CD8-positive, alpha-beta memory T cell (primary cell): Measurements from ENCODE around the gene LYRM7. TPM values are rescaled to one million over a fixed set of nuclear protein-coding genes. Genes with fewer than 3 reads are reported as not detected.
A peak's percentile ranks its signal among the peaks of the same experiment; 100 is the strongest.
"Not testable (repeated sequence)": the region's sequence is repeated elsewhere in the genome, so short reads cannot be mapped to it uniquely, and the experiment has no call there.

Experiments
- CTCF ChIA-PET: fragments of 350-600 bp; sonication (Branson Sonifier 250); formaldehyde crosslinking; loops from one replicate; lab custom pipeline; 2021; ENCODE audit warnings: antibody characterized with exemption; lab: Charles Lee
- POLR2A ChIA-PET: fragments of 350-600 bp; sonication (Branson Sonifier 250); formaldehyde crosslinking; loops from one replicate; lab custom pipeline; 2021; ENCODE audit warnings: antibody characterized with exemption; lab: Charles Lee
- DNase-seq, 5 donors: peaks; one replicate each; pipeline versions ENCODE4 v3.0.0 to v3.0.0-alpha.2; 2020 to 2022; ENCODE audit warnings: mixed read lengths in 1 of 5
- H3K27ac ChIP-seq: one replicate; pipeline ENCODE4 v1.7.0; 2013; ENCODE audit warnings: low read depth, mild to moderate bottlenecking, low read length, moderate library complexity
- H3K27me3 ChIP-seq: 2 replicates; pipeline ENCODE4 v1.7.0; 2013; ENCODE audit warnings: low read length, mild to moderate bottlenecking; ENCODE audit not compliant: insufficient read depth, poor library complexity, severe bottlenecking
- H3K36me3 ChIP-seq: 2 replicates; pipeline ENCODE4 v1.7.0; 2013; ENCODE audit warnings: mild to moderate bottlenecking, low read length, moderate library complexity; ENCODE audit not compliant: insufficient read depth
- H3K4me1 ChIP-seq: 2 replicates; pipeline ENCODE4 v1.7.0; 2013; ENCODE audit warnings: mild to moderate bottlenecking, low read length, moderate library complexity; ENCODE audit not compliant: insufficient read depth
- H3K4me3 ChIP-seq: 2 replicates; pipeline ENCODE4 v1.7.0; 2013; ENCODE audit warnings: mild to moderate bottlenecking, low read length
- H3K9me3 ChIP-seq: 2 replicates; pipeline ENCODE4 v1.7.0; 2013; ENCODE audit warnings: mild to moderate bottlenecking, low read length
- H3K27ac Mint-ChIP-seq, 8 donors: one replicate each; pipeline ENCODE4 v1.8.0; 2020 to 2021; ENCODE audit warnings: mixed read lengths in 8 of 8, mild to moderate bottlenecking in 6 of 8, inconsistent platforms in 3 of 8, moderate library complexity in 3 of 8
- H3K27me3 Mint-ChIP-seq, 2 donors: one replicate each; pipeline ENCODE4 v1.8.0; 2020 to 2021; ENCODE audit warnings: mixed read lengths in 2 of 2, mild to moderate bottlenecking in 1 of 2, moderate library complexity in 1 of 2
- H3K36me3 Mint-ChIP-seq, 3 donors: one replicate each; pipeline ENCODE4 v1.8.0; 2020 to 2021; ENCODE audit warnings: mixed read lengths in 3 of 3, inconsistent platforms in 1 of 3, mild to moderate bottlenecking in 1 of 3
- H3K4me1 Mint-ChIP-seq, 3 donors: one replicate each; pipeline ENCODE4 v1.8.0; 2020 to 2021; ENCODE audit warnings: mixed read lengths in 3 of 3, inconsistent platforms in 1 of 3, mild to moderate bottlenecking in 1 of 3
- H3K4me3 Mint-ChIP-seq, 7 donors: one replicate each; pipeline ENCODE4 v1.8.0; 2020 to 2021; ENCODE audit warnings: mixed read lengths in 7 of 7, mild to moderate bottlenecking in 6 of 7, moderate library complexity in 4 of 7, inconsistent platforms in 2 of 7
- H3K9me3 Mint-ChIP-seq, 5 donors: one replicate each; pipeline ENCODE4 v1.8.0; 2020 to 2022; ENCODE audit warnings: mixed read lengths in 5 of 5, mild to moderate bottlenecking in 3 of 5, moderate library complexity in 2 of 5, inconsistent platforms in 1 of 5
- polyA plus RNA-seq: library from polyadenylated mRNA; unstranded; fragments of 300-500 nt; fragmentation: Illumina TruSeq; gene quantifications from one replicate; pipeline ENCODE4 v1.2.3, GENCODE V29; 2021
- total RNA-seq, 2 experiments: library from RNA; stranded (reverse); gene quantifications; one replicate each; pipeline ENCODE4 v1.2.3, GENCODE V29; 2021

The LYRM7 gene
- total and polyA plus RNA-seq, 3 experiments from 2014 or later = 9.0 to 24.1 (median 22.7) TPM

- CTCF ChIA-PET = no interaction called here
- Mint-ChIP-seq H3K9me3 (no peaks in the 10 kb centered on the region), H3K36me3 (peaks cover 8 to 31% (median 19%) of the 10 kb centered on the region in 3 donors)
These were observed 12.1 kb downstream of the LYRM7 start for GRCh38 chr5:131182839-131183238.

GRCh38 chr5:131185523-131186104 lies 14.9 kb downstream of the LYRM7 start:
- no peaks in the 10 kb centered on the region for H3K27me3 Mint-ChIP-seq
- Histone ChIP-seq H3K36me3 (peaks cover 4% of the 10 kb centered on the region), H3K27me3 (no peaks in the 10 kb centered on the region), H3K9me3 (no peaks in the 10 kb centered on the region), H3K27ac (no peak overlapping the region), H3K4me1 (no peaks in the 10 kb centered on the region), H3K4me3 (no peak overlapping the region)
- no peak overlapping the region for H3K4me3 Mint-ChIP-seq
- H3K36me3 Mint-ChIP-seq = peaks cover 12 to 39% (median 17%) of the 10 kb centered on the region in 3 donors
- H3K27ac Mint-ChIP-seq = no peak overlapping the region
- H3K9me3 Mint-ChIP-seq = no peaks in the 10 kb centered on the region
- no peak for DNase-seq
- ChIA-PET POLR2A (no interaction called here), CTCF (no interaction called here)
- H3K4me1 Mint-ChIP-seq = peaks cover 0 to 7% (median 3%) of the 10 kb centered on the region in 3 donors

More at GRCh38 chr5:131182839-131183238, 12.1 kb downstream of the LYRM7 start:
- Mint-ChIP-seq H3K4me1 (peaks cover 5 to 15% (median 10%) of the 10 kb centered on the region in 3 donors), H3K27ac (no peak overlapping the region), H3K27me3 (no peaks in the 10 kb centered on the region), H3K4me3 (no peak overlapping the region)
- Histone ChIP-seq H3K27me3 (no peaks in the 10 kb centered on the region), H3K9me3 (no peaks in the 10 kb centered on the region), H3K36me3 (peaks cover 4% of the 10 kb centered on the region), H3K4me1 (no peaks in the 10 kb centered on the region), H3K27ac (no peak overlapping the region), H3K4me3 (no peak overlapping the region)
- POLR2A ChIA-PET = no interaction called here
- DNase-seq = no peak

GRCh38 chr5:131186561-131187256 lies 16.0 kb downstream of the LYRM7 start:
- Mint-ChIP-seq H3K27ac (no peak overlapping the region), H3K4me1 (peaks cover 0 to 7% (median 5%) of the 10 kb centered on the region in 3 donors), H3K27me3 (no peaks in the 10 kb centered on the region), H3K4me3 (no peak overlapping the region), H3K9me3 (no peaks in the 10 kb centered on the region), H3K36me3 (peaks cover 12 to 41% (median 19%) of the 10 kb centered on the region in 3 donors)
- POLR2A ChIA-PET = no interaction called here
- peaks cover 4% of the 10 kb centered on the region for H3K36me3 ChIP-seq
- CTCF ChIA-PET = no interaction called here
- no peak for DNase-seq
- no peaks in the 10 kb centered on the region for H3K4me1 ChIP-seq
- no peak overlapping the region for H3K4me3 ChIP-seq
- no peaks in the 10 kb centered on the region for H3K27me3 ChIP-seq
- no peaks in the 10 kb centered on the region for H3K9me3 ChIP-seq
- H3K27ac ChIP-seq = no peak overlapping the region

- POLR2A ChIA-PET = no interaction called here
- H3K9me3 Mint-ChIP-seq = no peaks in the 10 kb centered on the region
- no peaks in the 10 kb centered on the region for H3K4me1 ChIP-seq
- no peak overlapping the region for H3K4me3 Mint-ChIP-seq
- H3K4me3 ChIP-seq = no peak overlapping the region
- no peak overlapping the region for H3K27ac ChIP-seq
- H3K27ac Mint-ChIP-seq = peak overlapping the region in 3 of 8 donors; percentile 22 to 36 (median 26)
- H3K27me3 ChIP-seq = no peaks in the 10 kb centered on the region
- CTCF ChIA-PET = no interaction called here
- no peaks in the 10 kb centered on the region for H3K27me3 Mint-ChIP-seq
- H3K36me3 ChIP-seq = no peaks in the 10 kb centered on the region
- no peak for DNase-seq
- peaks cover 4 to 18% (median 9%) of the 10 kb centered on the region in 3 donors for H3K4me1 Mint-ChIP-seq
- H3K9me3 ChIP-seq = no peaks in the 10 kb centered on the region
- H3K36me3 Mint-ChIP-seq = peaks cover 4 to 25% (median 11%) of the 10 kb centered on the region in 3 donors
These were observed 22.4 kb downstream of the LYRM7 start for GRCh38 chr5:131193106-131193505.

GRCh38 chr5:131193897-131194296 lies 23.2 kb downstream of the LYRM7 start:
- H3K4me1 ChIP-seq, CTCF ChIA-PET, H3K27me3 Mint-ChIP-seq, H3K9me3 Mint-ChIP-seq, H3K4me3 Mint-ChIP-seq, H3K27me3 ChIP-seq, H3K27ac ChIP-seq, DNase-seq, POLR2A ChIA-PET, H3K4me3 ChIP-seq, H3K9me3 ChIP-seq, H3K36me3 ChIP-seq, H3K27ac Mint-ChIP-seq: not testable (repeated sequence)
- H3K4me1 Mint-ChIP-seq = peaks cover 4 to 18% (median 10%) of the 10 kb centered on the region in 3 donors
- H3K36me3 Mint-ChIP-seq = peaks cover 4 to 20% (median 9%) of the 10 kb centered on the region in 3 donors

GRCh38 chr5:131194725-131195124 lies 24.0 kb downstream of the LYRM7 start:
- no peaks in the 10 kb centered on the region for H3K4me1 ChIP-seq
- no peak overlapping the region for H3K4me3 Mint-ChIP-seq
- no peak overlapping the region for H3K27ac ChIP-seq
- no peak overlapping the region for H3K4me3 ChIP-seq
- H3K36me3 Mint-ChIP-seq = peaks cover 0 to 15% (median 7%) of the 10 kb centered on the region in 3 donors
- peaks cover 4 to 18% (median 10%) of the 10 kb centered on the region in 3 donors for H3K4me1 Mint-ChIP-seq
- CTCF ChIA-PET = no interaction called here
- no peaks in the 10 kb centered on the region for H3K9me3 ChIP-seq
- no peaks in the 10 kb centered on the region for H3K27me3 ChIP-seq
- H3K9me3 Mint-ChIP-seq = no peaks in the 10 kb centered on the region
- H3K27me3 Mint-ChIP-seq = no peaks in the 10 kb centered on the region
- no peaks in the 10 kb centered on the region for H3K36me3 ChIP-seq
- H3K27ac Mint-ChIP-seq = peak overlapping the region in 2 of 8 donors; percentile 37 to 68
- DNase-seq = no peak
- POLR2A ChIA-PET = no interaction called here

GRCh38 chr5:131195696-131196095 lies 25.0 kb downstream of the LYRM7 start:
- POLR2A ChIA-PET = no interaction called here

GRCh38 chr5:131196331-131196730 lies 25.6 kb downstream of the LYRM7 start:
- CTCF ChIA-PET = interaction anchor here (1.9 kb wide), 1 partner anchor 185 kb away, joined by 4 read pairs; no protein-coding TSS in a partner anchor
- H3K36me3 Mint-ChIP-seq = peaks cover 0 to 19% (median 7%) of the 10 kb centered on the region in 3 donors
- no peaks in the 10 kb centered on the region for H3K36me3 ChIP-seq
- H3K4me3 ChIP-seq = no peak overlapping the region
- no peak for DNase-seq
- POLR2A ChIA-PET = no interaction called here
- no peaks in the 10 kb centered on the region for H3K27me3 Mint-ChIP-seq
- H3K4me1 ChIP-seq = no peaks in the 10 kb centered on the region
- H3K27ac Mint-ChIP-seq = peak overlapping the region in 2 of 8 donors; percentile 50
- H3K27me3 ChIP-seq = no peaks in the 10 kb centered on the region
- no peak overlapping the region for H3K4me3 Mint-ChIP-seq
- H3K9me3 ChIP-seq = no peaks in the 10 kb centered on the region
- peaks cover 4 to 18% (median 10%) of the 10 kb centered on the region in 3 donors for H3K4me1 Mint-ChIP-seq
- H3K27ac ChIP-seq = no peak overlapping the region
- H3K9me3 Mint-ChIP-seq = no peaks in the 10 kb centered on the region

More at GRCh38 chr5:131195696-131196095, 25.0 kb downstream of the LYRM7 start:
- Mint-ChIP-seq H3K27ac (peak overlapping the region in 3 of 8 donors; percentile 18 to 56 (median 51)), H3K4me1 (peaks cover 4 to 18% (median 10%) of the 10 kb centered on the region in 3 donors), H3K4me3 (no peak overlapping the region), H3K27me3 (no peaks in the 10 kb centered on the region), H3K9me3 (no peaks in the 10 kb centered on the region), H3K36me3 (peaks cover 0 to 19% (median 7%) of the 10 kb centered on the region in 3 donors)
- Histone ChIP-seq H3K27me3 (no peaks in the 10 kb centered on the region), H3K36me3 (no peaks in the 10 kb centered on the region), H3K9me3 (no peaks in the 10 kb centered on the region), H3K4me3 (no peak overlapping the region), H3K27ac (no peak overlapping the region), H3K4me1 (no peaks in the 10 kb centered on the region)
- DNase-seq = no peak
- CTCF ChIA-PET = interaction anchor here (1.9 kb wide), 1 partner anchor 186 kb away, joined by 4 read pairs; no protein-coding TSS in a partner anchor
